A549 (cell line): ENCODE results near the gene ZNF445. TPM values are rescaled to one million over a fixed set of nuclear protein-coding genes. Genes with fewer than 3 reads are reported as not detected.

Experiments used
- polyA plus RNA-seq, 4 experiments: library from polyadenylated mRNA; depleted of rRNA in 3 of 4; stranded (reverse); fragments of >200 nt; fragmentation: RNase III in 1 of 4; extraction: RNeasy Plus Mini Kit Qiagen cat#74134 plus additional on column Dnase treatment in 1 of 4; gene quantifications; 2 replicates in 3 of 4; 3 replicates in 1 of 4; pipeline ENCODE4 v1.2.3, GENCODE V29; 2011 to 2017

ZNF445 gene
- polyA plus RNA-seq, 2 of the 4 experiments (the other 2 are of a cell fraction) = 3.4 to 4.0 TPM

Other genes starting within 250 kb of the ZNF445 start
- not detected in 2 replicates for gene TOPAZ1, start 235.8 kb downstream of the ZNF445 start, polyA plus RNA-seq (2011; rRNA removed)
- not detected in 3 replicates for gene TOPAZ1, start 235.8 kb downstream of the ZNF445 start, polyA plus RNA-seq (2017; fragmentation: RNase III; extraction: RNeasy Plus Mini Kit Qiagen cat#74134 plus additional on column Dnase treatment)
- gene TCAIM, start 138.9 kb downstream of the ZNF445 start, polyA plus RNA-seq (2011; rRNA removed) = 19.2 TPM in 2 replicates
- 10.2 to 12.1 TPM (median 10.8 TPM) in 3 replicates for gene TCAIM, start 138.9 kb downstream of the ZNF445 start, polyA plus RNA-seq (2017; fragmentation: RNase III; extraction: RNeasy Plus Mini Kit Qiagen cat#74134 plus additional on column Dnase treatment)
- gene ZKSCAN7, start 77.5 kb upstream of the ZNF445 start, polyA plus RNA-seq (2011; rRNA removed) = not detected in 2 replicates
- gene ZKSCAN7, start 77.5 kb upstream of the ZNF445 start, polyA plus RNA-seq (2017; fragmentation: RNase III; extraction: RNeasy Plus Mini Kit Qiagen cat#74134 plus additional on column Dnase treatment) = not detected in 3 replicates
- not detected in 2 replicates for gene ZNF660, start 107.3 kb upstream of the ZNF445 start, polyA plus RNA-seq (2011; rRNA removed)
- gene ZNF660, start 107.3 kb upstream of the ZNF445 start, polyA plus RNA-seq (2017; fragmentation: RNase III; extraction: RNeasy Plus Mini Kit Qiagen cat#74134 plus additional on column Dnase treatment) = not detected in 3 replicates
- 3.7 TPM in 2 replicates for gene ZNF197, start 147.4 kb upstream of the ZNF445 start, polyA plus RNA-seq (2011; rRNA removed)
- 2.8 to 2.9 TPM (median 2.9 TPM) in 3 replicates for gene ZNF197, start 147.4 kb upstream of the ZNF445 start, polyA plus RNA-seq (2017; fragmentation: RNase III; extraction: RNeasy Plus Mini Kit Qiagen cat#74134 plus additional on column Dnase treatment)
- gene ZNF35, start 171.1 kb upstream of the ZNF445 start, polyA plus RNA-seq (2011; rRNA removed) = 4.8 and 5.0 TPM in 2 replicates
- gene ZNF35, start 171.1 kb upstream of the ZNF445 start, polyA plus RNA-seq (2017; fragmentation: RNase III; extraction: RNeasy Plus Mini Kit Qiagen cat#74134 plus additional on column Dnase treatment) = 3.8 to 4.1 TPM (median 3.9 TPM) in 3 replicates
- 3.3 TPM in 2 replicates for gene ZNF502, start 235.0 kb upstream of the ZNF445 start, polyA plus RNA-seq (2011; rRNA removed)
- 1.5 to 1.8 TPM (median 1.7 TPM) in 3 replicates for gene ZNF502, start 235.0 kb upstream of the ZNF445 start, polyA plus RNA-seq (2017; fragmentation: RNase III; extraction: RNeasy Plus Mini Kit Qiagen cat#74134 plus additional on column Dnase treatment)